Measurements from ENCODE around the gene GPSM1. TPM values are rescaled to one million over a fixed set of nuclear protein-coding genes. Genes with fewer than 3 reads are reported as not detected.
A peak's percentile ranks its signal among the peaks of the same experiment; 100 is the strongest.

The GPSM1 gene
- total and polyA plus RNA-seq, 9 of the 15 experiments (the other 6 are each of a cell fraction or from before 2014, with no cell fraction given), result 0.04 to 14.2 (median 3.1) TPM

GRCh38 chr9:136372561-136373299 is 45.4 kb downstream of the GPSM1 start (continued):
- TF ChIP-seq, protein P1, sequence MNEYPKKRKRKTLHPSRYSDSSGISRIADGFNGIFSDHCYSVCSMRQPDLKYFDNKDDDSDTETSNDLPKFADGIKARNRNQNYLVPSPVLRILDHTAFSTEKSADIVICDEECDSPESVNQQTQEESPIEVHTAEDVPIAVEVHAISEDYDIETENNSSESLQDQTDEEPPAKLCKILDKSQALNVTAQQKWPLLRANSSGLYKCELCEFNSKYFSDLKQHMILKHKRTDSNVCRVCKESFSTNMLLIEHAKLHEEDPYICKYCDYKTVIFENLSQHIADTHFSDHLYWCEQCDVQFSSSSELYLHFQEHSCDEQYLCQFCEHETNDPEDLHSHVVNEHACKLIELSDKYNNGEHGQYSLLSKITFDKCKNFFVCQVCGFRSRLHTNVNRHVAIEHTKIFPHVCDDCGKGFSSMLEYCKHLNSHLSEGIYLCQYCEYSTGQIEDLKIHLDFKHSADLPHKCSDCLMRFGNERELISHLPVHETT (CRISPR knock-in tag; conservative IDR thresholded peaks at IDR 0.05 in 1 of 2, IDR thresholded peaks at IDR 0.05 in 1 of 2), result no peak
- TF ChIP-seq, protein P2, sequence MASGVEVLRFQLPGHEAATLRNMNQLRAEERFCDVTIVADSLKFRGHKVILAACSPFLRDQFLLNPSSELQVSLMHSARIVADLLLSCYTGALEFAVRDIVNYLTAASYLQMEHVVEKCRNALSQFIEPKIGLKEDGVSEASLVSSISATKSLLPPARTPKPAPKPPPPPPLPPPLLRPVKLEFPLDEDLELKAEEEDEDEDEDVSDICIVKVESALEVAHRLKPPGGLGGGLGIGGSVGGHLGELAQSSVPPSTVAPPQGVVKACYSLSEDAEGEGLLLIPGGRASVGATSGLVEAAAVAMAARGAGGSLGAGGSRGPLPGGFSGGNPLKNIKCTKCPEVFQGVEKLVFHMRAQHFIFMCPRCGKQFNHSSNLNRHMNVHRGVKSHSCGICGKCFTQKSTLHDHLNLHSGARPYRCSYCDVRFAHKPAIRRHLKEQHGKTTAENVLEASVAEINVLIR (CRISPR knock-in tag; IDR thresholded peaks at IDR 0.05), result no peak
- no peak for TF ChIP-seq HOXB6 (CRISPR knock-in tag; IDR thresholded peaks at IDR 0.05; ENCODE audit: borderline replicate concordance)
- no peak for TF ChIP-seq NFYB (IDR thresholded peaks at IDR 0.05; ENCODE audit: extremely low read depth, insufficient read length)
- TF ChIP-seq SMAD4 (CRISPR knock-in tag; conservative IDR thresholded peaks at IDR 0.05), result peak; percentile 48
- no peak for TF ChIP-seq FOXM1 (IDR thresholded peaks at IDR 0.05; ENCODE audit: low read depth)
- TF ChIP-seq FOXM1 (CRISPR knock-in tag; IDR thresholded peaks at IDR 0.05; ENCODE audit: low read depth), result no peak
- no peak for TF ChIP-seq RBM25 (IDR thresholded peaks at IDR 0.05; ENCODE audit: low read depth, low read length, severe bottlenecking)
- no peak for TF ChIP-seq NR2C2 (CRISPR knock-in tag; IDR thresholded peaks at IDR 0.05)
- no peak; the same call in 1 of the 2 replicates for TF ChIP-seq NR2C2 (tag; IDR thresholded peaks at IDR 0.05)
- no peak for TF ChIP-seq RBM34 (IDR thresholded peaks at IDR 0.05; ENCODE audit: borderline replicate concordance, insufficient read depth, low read length)
- peak; percentile 26 for TF ChIP-seq CHD1 (IDR thresholded peaks at IDR 0.05; ENCODE audit: low read length)
- TF ChIP-seq NONO (IDR thresholded peaks at IDR 0.05; ENCODE audit: low read depth in 2 of 2, low read length in 1 of 2), result no peak
- TF ChIP-seq ZNF253 (CRISPR knock-in tag; conservative IDR thresholded peaks at IDR 0.05), result no peak
- TF ChIP-seq, protein P3, sequence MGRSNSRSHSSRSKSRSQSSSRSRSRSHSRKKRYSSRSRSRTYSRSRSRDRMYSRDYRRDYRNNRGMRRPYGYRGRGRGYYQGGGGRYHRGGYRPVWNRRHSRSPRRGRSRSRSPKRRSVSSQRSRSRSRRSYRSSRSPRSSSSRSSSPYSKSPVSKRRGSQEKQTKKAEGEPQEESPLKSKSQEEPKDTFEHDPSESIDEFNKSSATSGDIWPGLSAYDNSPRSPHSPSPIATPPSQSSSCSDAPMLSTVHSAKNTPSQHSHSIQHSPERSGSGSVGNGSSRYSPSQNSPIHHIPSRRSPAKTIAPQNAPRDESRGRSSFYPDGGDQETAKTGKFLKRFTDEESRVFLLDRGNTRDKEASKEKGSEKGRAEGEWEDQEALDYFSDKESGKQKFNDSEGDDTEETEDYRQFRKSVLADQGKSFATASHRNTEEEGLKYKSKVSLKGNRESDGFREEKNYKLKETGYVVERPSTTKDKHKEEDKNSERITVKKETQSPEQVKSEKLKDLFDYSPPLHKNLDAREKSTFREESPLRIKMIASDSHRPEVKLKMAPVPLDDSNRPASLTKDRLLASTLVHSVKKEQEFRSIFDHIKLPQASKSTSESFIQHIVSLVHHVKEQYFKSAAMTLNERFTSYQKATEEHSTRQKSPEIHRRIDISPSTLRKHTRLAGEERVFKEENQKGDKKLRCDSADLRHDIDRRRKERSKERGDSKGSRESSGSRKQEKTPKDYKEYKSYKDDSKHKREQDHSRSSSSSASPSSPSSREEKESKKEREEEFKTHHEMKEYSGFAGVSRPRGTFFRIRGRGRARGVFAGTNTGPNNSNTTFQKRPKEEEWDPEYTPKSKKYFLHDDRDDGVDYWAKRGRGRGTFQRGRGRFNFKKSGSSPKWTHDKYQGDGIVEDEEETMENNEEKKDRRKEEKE (IDR thresholded peaks at IDR 0.05; ENCODE audit: borderline replicate concordance in 1 of 2, control insufficient read depth in 1 of 2, low read depth in 2 of 2, low read length in 1 of 2), result no peak
- TF ChIP-seq POLR2H (tag; IDR thresholded peaks at IDR 0.05; ENCODE audit: low read depth), result no peak
- TF ChIP-seq, protein P4, sequence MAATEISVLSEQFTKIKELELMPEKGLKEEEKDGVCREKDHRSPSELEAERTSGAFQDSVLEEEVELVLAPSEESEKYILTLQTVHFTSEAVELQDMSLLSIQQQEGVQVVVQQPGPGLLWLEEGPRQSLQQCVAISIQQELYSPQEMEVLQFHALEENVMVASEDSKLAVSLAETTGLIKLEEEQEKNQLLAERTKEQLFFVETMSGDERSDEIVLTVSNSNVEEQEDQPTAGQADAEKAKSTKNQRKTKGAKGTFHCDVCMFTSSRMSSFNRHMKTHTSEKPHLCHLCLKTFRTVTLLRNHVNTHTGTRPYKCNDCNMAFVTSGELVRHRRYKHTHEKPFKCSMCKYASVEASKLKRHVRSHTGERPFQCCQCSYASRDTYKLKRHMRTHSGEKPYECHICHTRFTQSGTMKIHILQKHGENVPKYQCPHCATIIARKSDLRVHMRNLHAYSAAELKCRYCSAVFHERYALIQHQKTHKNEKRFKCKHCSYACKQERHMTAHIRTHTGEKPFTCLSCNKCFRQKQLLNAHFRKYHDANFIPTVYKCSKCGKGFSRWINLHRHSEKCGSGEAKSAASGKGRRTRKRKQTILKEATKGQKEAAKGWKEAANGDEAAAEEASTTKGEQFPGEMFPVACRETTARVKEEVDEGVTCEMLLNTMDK (IDR thresholded peaks at IDR 0.05; ENCODE audit: borderline replicate concordance, insufficient read depth, low read depth, low read length, poor library complexity, severe bottlenecking), result no peak
- peak; percentile 94 for TF ChIP-seq ZNF134 (CRISPR knock-in tag; conservative IDR thresholded peaks at IDR 0.05)
- peak; percentile 58 for TF ChIP-seq CXXC5 (CRISPR knock-in tag; IDR thresholded peaks at IDR 0.05)

All from K562 (cell line).